ENCODE results near the gene SLC18B1. TPM values are rescaled to one million over a fixed set of nuclear protein-coding genes. Genes with fewer than 3 reads are reported as not detected.

The SLC18B1 gene
- total RNA-seq, 1 experiment from 2014 or later: 24.1 TPM

DNA sequence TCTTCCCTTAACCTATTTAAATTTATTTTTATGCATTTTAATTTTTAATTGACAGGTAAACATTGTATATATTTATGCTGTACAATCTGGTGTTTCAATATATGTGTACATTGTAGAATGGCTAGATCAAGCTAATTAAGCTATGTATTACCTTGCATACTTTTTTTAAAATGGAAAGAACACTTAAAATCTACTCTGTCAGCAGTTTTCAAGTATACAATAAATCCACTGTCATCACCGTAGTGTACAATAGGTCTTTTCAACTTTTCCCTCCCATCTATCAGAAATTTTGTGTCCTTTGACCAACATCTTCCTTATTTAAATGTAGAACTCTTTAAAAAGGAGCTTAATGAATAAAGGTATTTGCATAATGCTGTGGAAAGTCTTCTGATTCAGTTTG, 43.5 kb upstream of the SLC18B1 start (continued):
- TF ChIP-seq RORB (CRISPR knock-in tag; IDR thresholded peaks at IDR 0.05) (no peak), RELA (CRISPR knock-in tag; IDR thresholded peaks at IDR 0.05; ENCODE audit: borderline replicate concordance) (no peak), ATF1 (CRISPR knock-in tag; IDR thresholded peaks at IDR 0.05) (no peak), GRHL2 (CRISPR knock-in tag; IDR thresholded peaks at IDR 0.05; ENCODE audit: insufficient replicate concordance, severe bottlenecking) (no peak), NR2C2 (CRISPR knock-in tag; IDR thresholded peaks at IDR 0.05) (no peak)
- TF ChIP-seq, protein P1, sequence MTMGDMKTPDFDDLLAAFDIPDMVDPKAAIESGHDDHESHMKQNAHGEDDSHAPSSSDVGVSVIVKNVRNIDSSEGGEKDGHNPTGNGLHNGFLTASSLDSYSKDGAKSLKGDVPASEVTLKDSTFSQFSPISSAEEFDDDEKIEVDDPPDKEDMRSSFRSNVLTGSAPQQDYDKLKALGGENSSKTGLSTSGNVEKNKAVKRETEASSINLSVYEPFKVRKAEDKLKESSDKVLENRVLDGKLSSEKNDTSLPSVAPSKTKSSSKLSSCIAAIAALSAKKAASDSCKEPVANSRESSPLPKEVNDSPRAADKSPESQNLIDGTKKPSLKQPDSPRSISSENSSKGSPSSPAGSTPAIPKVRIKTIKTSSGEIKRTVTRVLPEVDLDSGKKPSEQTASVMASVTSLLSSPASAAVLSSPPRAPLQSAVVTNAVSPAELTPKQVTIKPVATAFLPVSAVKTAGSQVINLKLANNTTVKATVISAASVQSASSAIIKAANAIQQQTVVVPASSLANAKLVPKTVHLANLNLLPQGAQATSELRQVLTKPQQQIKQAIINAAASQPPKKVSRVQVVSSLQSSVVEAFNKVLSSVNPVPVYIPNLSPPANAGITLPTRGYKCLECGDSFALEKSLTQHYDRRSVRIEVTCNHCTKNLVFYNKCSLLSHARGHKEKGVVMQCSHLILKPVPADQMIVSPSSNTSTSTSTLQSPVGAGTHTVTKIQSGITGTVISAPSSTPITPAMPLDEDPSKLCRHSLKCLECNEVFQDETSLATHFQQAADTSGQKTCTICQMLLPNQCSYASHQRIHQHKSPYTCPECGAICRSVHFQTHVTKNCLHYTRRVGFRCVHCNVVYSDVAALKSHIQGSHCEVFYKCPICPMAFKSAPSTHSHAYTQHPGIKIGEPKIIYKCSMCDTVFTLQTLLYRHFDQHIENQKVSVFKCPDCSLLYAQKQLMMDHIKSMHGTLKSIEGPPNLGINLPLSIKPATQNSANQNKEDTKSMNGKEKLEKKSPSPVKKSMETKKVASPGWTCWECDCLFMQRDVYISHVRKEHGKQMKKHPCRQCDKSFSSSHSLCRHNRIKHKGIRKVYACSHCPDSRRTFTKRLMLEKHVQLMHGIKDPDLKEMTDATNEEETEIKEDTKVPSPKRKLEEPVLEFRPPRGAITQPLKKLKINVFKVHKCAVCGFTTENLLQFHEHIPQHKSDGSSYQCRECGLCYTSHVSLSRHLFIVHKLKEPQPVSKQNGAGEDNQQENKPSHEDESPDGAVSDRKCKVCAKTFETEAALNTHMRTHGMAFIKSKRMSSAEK (CRISPR knock-in tag; IDR thresholded peaks at IDR 0.05; ENCODE audit: borderline replicate concordance): no peak
- TF ChIP-seq, protein P2, sequence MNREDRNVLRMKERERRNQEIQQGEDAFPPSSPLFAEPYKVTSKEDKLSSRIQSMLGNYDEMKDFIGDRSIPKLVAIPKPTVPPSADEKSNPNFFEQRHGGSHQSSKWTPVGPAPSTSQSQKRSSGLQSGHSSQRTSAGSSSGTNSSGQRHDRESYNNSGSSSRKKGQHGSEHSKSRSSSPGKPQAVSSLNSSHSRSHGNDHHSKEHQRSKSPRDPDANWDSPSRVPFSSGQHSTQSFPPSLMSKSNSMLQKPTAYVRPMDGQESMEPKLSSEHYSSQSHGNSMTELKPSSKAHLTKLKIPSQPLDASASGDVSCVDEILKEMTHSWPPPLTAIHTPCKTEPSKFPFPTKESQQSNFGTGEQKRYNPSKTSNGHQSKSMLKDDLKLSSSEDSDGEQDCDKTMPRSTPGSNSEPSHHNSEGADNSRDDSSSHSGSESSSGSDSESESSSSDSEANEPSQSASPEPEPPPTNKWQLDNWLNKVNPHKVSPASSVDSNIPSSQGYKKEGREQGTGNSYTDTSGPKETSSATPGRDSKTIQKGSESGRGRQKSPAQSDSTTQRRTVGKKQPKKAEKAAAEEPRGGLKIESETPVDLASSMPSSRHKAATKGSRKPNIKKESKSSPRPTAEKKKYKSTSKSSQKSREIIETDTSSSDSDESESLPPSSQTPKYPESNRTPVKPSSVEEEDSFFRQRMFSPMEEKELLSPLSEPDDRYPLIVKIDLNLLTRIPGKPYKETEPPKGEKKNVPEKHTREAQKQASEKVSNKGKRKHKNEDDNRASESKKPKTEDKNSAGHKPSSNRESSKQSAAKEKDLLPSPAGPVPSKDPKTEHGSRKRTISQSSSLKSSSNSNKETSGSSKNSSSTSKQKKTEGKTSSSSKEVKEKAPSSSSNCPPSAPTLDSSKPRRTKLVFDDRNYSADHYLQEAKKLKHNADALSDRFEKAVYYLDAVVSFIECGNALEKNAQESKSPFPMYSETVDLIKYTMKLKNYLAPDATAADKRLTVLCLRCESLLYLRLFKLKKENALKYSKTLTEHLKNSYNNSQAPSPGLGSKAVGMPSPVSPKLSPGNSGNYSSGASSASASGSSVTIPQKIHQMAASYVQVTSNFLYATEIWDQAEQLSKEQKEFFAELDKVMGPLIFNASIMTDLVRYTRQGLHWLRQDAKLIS (CRISPR knock-in tag; IDR thresholded peaks at IDR 0.05; ENCODE audit: borderline replicate concordance): no peak
- TF ChIP-seq, protein P3, sequence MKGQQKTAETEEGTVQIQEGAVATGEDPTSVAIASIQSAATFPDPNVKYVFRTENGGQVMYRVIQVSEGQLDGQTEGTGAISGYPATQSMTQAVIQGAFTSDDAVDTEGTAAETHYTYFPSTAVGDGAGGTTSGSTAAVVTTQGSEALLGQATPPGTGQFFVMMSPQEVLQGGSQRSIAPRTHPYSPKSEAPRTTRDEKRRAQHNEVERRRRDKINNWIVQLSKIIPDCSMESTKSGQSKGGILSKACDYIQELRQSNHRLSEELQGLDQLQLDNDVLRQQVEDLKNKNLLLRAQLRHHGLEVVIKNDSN (CRISPR knock-in tag; IDR thresholded peaks at IDR 0.05): no peak
- TF ChIP-seq, protein P4, sequence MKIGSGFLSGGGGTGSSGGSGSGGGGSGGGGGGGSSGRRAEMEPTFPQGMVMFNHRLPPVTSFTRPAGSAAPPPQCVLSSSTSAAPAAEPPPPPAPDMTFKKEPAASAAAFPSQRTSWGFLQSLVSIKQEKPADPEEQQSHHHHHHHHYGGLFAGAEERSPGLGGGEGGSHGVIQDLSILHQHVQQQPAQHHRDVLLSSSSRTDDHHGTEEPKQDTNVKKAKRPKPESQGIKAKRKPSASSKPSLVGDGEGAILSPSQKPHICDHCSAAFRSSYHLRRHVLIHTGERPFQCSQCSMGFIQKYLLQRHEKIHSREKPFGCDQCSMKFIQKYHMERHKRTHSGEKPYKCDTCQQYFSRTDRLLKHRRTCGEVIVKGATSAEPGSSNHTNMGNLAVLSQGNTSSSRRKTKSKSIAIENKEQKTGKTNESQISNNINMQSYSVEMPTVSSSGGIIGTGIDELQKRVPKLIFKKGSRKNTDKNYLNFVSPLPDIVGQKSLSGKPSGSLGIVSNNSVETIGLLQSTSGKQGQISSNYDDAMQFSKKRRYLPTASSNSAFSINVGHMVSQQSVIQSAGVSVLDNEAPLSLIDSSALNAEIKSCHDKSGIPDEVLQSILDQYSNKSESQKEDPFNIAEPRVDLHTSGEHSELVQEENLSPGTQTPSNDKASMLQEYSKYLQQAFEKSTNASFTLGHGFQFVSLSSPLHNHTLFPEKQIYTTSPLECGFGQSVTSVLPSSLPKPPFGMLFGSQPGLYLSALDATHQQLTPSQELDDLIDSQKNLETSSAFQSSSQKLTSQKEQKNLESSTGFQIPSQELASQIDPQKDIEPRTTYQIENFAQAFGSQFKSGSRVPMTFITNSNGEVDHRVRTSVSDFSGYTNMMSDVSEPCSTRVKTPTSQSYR (CRISPR knock-in tag; IDR thresholded peaks at IDR 0.05): no peak
- TF ChIP-seq, protein P5, sequence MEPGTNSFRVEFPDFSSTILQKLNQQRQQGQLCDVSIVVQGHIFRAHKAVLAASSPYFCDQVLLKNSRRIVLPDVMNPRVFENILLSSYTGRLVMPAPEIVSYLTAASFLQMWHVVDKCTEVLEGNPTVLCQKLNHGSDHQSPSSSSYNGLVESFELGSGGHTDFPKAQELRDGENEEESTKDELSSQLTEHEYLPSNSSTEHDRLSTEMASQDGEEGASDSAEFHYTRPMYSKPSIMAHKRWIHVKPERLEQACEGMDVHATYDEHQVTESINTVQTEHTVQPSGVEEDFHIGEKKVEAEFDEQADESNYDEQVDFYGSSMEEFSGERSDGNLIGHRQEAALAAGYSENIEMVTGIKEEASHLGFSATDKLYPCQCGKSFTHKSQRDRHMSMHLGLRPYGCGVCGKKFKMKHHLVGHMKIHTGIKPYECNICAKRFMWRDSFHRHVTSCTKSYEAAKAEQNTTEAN (CRISPR knock-in tag; IDR thresholded peaks at IDR 0.05): no peak
- TF ChIP-seq, protein P6, sequence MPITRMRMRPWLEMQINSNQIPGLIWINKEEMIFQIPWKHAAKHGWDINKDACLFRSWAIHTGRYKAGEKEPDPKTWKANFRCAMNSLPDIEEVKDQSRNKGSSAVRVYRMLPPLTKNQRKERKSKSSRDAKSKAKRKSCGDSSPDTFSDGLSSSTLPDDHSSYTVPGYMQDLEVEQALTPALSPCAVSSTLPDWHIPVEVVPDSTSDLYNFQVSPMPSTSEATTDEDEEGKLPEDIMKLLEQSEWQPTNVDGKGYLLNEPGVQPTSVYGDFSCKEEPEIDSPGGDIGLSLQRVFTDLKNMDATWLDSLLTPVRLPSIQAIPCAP (CRISPR knock-in tag; IDR thresholded peaks at IDR 0.05): no peak

DNA sequence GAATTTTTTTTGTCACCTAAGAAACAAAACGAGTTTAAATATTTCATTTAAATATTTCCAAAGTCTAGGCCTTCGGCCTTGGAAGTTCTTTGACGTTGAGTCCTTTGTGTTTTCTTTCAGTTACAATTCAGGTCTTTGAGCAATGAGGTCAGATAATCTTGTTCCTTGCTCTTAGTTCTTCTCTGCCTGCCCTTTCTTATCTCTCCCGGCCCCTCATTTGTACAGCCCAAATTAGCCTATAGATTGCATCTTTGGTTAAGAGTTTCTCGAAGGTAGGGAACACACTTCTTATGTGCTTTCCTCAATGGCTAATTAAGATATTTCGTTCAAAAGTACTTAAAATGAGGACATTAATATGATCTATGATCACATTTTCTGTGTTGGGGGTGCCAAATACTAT, 34.5 kb upstream of the SLC18B1 start:
- Mint-ChIP-seq H3K27me3 (ENCODE audit: low read depth) (no peaks in the 10 kb centered on the region), H3K27ac (no peak overlapping the region), H3K4me3 (no peak overlapping the region), H3K36me3 (no peaks in the 10 kb centered on the region), H3K4me1 (no peaks in the 10 kb centered on the region), H3K9me3 (peaks cover 16% of the 10 kb centered on the region)
- ChIA-PET POLR2A (no interaction called here), CTCF (interaction anchor here (1.0 to 1.9 kb wide), 3 partner anchors 10 to 129 kb away, joined by 3 to 7 read pairs (median 3); no protein-coding TSS in a partner anchor)
- DNase-seq (ENCODE audit: low spot score): no peak
- ATAC-seq: no peak
- TF ChIP-seq, protein P4 (CRISPR knock-in tag; IDR thresholded peaks at IDR 0.05): no peak
- TF ChIP-seq ETV6 (CRISPR knock-in tag; IDR thresholded peaks at IDR 0.05) (no peak), ELF4 (CRISPR knock-in tag; IDR thresholded peaks at IDR 0.05; ENCODE audit: low read depth) (no peak), ESRRA (CRISPR knock-in tag; IDR thresholded peaks at IDR 0.05; ENCODE audit: borderline replicate concordance) (no peak), GRHL2 (CRISPR knock-in tag; IDR thresholded peaks at IDR 0.05; ENCODE audit: insufficient replicate concordance, severe bottlenecking) (no peak), ZNF219 (CRISPR knock-in tag; IDR thresholded peaks at IDR 0.05; ENCODE audit: borderline replicate concordance) (no peak)
- TF ChIP-seq, protein P7, sequence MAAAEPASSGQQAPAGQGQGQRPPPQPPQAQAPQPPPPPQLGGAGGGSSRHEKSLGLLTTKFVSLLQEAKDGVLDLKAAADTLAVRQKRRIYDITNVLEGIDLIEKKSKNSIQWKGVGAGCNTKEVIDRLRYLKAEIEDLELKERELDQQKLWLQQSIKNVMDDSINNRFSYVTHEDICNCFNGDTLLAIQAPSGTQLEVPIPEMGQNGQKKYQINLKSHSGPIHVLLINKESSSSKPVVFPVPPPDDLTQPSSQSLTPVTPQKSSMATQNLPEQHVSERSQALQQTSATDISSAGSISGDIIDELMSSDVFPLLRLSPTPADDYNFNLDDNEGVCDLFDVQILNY (CRISPR knock-in tag; IDR thresholded peaks at IDR 0.05): no peak
